ENCODE results near the gene MYO18B.

- TF ChIP-seq CTCF (IDR thresholded peaks at IDR 0.05; ENCODE audit: insufficient read depth, low read length) (no peak), POLR2AphosphoS5 (IDR thresholded peaks at IDR 0.05; ENCODE audit: low read depth) (no peak), REST (IDR thresholded peaks at IDR 0.05; ENCODE audit: insufficient replicate concordance, low read depth) (no peak)
These were observed 208.1 kb downstream of the MYO18B start for GRCh38 chr22:25950111-25950510.
